ENCODE measurements around the gene EMC9. TPM values are rescaled to one million over a fixed set of nuclear protein-coding genes. Genes with fewer than 3 reads are reported as not detected.

Gene EMC9
- total RNA-seq, 1 donor from 2014 or later = 3.4 TPM

DNA sequence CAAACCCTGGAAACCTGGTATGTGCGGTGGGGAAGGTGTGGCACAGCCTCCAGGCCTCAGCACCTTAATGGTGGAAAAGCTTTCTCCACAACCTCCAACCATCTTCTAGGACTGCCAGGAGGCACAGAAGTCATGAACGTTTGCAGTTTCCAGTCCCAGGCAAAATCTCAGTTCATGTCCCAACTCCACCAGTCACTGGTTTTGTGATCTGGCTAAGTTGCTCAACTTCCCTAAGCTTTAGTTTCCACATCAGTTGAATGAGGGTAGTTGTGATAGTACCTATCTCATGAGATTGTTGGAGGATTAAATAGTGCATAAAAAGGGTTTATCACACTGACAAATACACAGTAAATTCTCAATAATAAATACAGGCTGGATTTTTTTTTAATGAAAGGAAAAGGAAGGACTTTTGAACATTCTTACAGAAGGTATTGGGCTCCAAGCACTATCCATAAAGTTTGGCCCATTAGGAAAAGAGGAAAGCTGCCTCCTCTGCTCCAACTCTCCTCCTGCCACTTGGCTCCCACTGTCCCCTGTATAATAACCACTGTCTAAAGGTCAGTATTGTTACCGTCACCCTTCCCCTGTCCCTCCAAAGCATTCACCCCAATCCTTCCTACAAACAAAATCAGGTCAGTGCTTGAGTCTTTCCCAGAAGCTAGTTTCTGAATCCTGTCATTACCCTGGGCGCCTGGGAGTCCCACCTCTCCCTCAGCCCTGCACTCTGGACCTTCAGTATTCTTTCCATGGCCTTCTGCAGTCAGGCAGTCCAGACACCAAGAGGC lies 41.0 kb downstream of the EMC9 start:
- intact Hi-C loops (cut with DNase I) = no loop called here

DNA sequence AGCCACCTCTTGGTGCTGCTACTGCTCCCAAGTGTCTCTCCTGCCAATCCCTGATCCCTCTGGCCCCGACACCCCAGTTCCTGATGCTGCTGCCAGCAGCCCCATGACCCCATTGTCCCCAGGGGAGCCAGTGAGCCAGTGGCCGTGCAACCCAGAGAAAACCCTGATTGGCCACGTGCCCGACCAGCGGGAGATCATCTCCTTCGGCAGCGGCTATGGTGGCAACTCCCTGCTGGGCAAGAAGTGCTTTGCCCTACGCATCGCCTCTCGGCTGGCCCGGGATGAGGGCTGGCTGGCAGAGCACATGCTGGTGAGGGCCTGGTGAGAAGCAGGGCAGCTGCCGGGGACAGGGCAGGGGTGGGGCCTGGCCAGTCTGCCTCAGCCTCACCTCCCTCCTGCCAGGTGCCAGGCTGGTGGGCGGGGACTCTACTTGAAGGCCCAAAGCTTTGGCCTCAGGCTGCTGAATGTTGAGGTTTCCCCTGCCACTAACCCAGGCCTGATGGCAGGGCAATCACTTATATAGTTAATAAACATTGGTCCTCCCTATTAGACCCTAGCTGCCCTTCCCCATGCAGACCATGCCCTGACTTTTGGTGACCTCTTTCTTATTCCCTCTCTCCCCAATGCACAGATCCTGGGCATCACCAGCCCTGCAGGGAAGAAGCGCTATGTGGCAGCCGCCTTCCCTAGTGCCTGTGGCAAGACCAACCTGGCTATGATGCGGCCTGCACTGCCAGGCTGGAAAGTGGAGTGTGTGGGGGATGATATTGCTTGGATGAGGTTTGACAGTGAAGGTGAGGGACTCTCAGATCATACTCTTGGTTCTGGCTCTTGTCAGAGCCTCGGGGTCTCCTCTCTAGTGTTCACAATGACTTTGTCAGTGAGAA lies 42.2 kb downstream of the EMC9 start:
- Histone ChIP-seq H3K27ac (no peak overlapping the region), H3K4me3 (no peak overlapping the region), H3K9me3 (no peaks in the 10 kb centered on the region), H3K4me1 (peaks cover 0 to 2% of the 10 kb centered on the region in 2 donors), H3K27me3 (no peaks in the 10 kb centered on the region), H3K36me3 (peaks cover 10 to 18% of the 10 kb centered on the region in 2 donors)
- intact Hi-C loops (cut with DNase I) = no loop called here
- DNase-seq (ENCODE audit: low spot score in 2 of 2) = no peak
- TF ChIP-seq, protein P1, sequence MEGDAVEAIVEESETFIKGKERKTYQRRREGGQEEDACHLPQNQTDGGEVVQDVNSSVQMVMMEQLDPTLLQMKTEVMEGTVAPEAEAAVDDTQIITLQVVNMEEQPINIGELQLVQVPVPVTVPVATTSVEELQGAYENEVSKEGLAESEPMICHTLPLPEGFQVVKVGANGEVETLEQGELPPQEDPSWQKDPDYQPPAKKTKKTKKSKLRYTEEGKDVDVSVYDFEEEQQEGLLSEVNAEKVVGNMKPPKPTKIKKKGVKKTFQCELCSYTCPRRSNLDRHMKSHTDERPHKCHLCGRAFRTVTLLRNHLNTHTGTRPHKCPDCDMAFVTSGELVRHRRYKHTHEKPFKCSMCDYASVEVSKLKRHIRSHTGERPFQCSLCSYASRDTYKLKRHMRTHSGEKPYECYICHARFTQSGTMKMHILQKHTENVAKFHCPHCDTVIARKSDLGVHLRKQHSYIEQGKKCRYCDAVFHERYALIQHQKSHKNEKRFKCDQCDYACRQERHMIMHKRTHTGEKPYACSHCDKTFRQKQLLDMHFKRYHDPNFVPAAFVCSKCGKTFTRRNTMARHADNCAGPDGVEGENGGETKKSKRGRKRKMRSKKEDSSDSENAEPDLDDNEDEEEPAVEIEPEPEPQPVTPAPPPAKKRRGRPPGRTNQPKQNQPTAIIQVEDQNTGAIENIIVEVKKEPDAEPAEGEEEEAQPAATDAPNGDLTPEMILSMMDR (IDR thresholded peaks at IDR 0.05) = no peak

More for the DNA sequence above, 41.0 kb downstream of the EMC9 start:
- no peaks in the 10 kb centered on the region for H3K4me1 ChIP-seq
- H3K9me3 ChIP-seq = no peaks in the 10 kb centered on the region
- no peak overlapping the region for H3K4me3 ChIP-seq
- H3K36me3 ChIP-seq = peaks cover 10 to 18% of the 10 kb centered on the region in 2 donors
- H3K27ac ChIP-seq = no peak overlapping the region
- H3K27me3 ChIP-seq = no peaks in the 10 kb centered on the region
- no peak for DNase-seq (ENCODE audit: low spot score in 2 of 2)
- TF ChIP-seq, protein P1 (IDR thresholded peaks at IDR 0.05) = no peak

DNA sequence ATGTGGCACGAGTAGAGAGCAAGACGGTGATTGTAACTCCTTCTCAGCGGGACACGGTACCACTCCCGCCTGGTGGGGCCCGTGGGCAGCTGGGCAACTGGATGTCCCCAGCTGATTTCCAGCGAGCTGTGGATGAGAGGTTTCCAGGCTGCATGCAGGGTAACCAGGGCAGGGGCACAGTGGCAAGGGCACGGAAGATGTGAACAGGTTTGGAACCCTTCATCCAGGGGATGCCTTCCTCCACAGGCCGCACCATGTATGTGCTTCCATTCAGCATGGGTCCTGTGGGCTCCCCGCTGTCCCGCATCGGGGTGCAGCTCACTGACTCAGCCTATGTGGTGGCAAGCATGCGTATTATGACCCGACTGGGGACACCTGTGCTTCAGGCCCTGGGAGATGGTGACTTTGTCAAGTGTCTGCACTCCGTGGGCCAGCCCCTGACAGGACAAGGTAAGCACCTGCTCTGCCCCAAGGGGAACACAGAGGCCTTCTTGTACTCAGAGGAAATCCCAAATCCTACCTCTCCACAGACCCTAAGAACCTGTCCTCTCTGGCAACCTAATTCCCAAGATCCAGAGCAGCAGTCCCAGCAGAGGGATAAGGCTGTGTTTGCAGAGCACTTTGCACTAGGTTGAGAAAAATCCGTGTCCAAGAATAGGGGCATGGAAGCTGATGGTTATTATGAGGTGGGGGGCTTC lies 43.0 kb downstream of the EMC9 start:
- no peaks in the 10 kb centered on the region for H3K27me3 ChIP-seq
- H3K27ac ChIP-seq = no peak overlapping the region
- DNase-seq (ENCODE audit: low spot score in 2 of 2) = no peak
- TF ChIP-seq, protein P1 (IDR thresholded peaks at IDR 0.05) = no peak
- H3K9me3 ChIP-seq = no peaks in the 10 kb centered on the region
- H3K36me3 ChIP-seq = peaks cover 6 to 13% of the 10 kb centered on the region in 2 donors
- H3K4me3 ChIP-seq = no peak overlapping the region
- H3K4me1 ChIP-seq = peaks cover 0 to 7% of the 10 kb centered on the region in 2 donors
- intact Hi-C loops (cut with DNase I) = no loop called here

DNA sequence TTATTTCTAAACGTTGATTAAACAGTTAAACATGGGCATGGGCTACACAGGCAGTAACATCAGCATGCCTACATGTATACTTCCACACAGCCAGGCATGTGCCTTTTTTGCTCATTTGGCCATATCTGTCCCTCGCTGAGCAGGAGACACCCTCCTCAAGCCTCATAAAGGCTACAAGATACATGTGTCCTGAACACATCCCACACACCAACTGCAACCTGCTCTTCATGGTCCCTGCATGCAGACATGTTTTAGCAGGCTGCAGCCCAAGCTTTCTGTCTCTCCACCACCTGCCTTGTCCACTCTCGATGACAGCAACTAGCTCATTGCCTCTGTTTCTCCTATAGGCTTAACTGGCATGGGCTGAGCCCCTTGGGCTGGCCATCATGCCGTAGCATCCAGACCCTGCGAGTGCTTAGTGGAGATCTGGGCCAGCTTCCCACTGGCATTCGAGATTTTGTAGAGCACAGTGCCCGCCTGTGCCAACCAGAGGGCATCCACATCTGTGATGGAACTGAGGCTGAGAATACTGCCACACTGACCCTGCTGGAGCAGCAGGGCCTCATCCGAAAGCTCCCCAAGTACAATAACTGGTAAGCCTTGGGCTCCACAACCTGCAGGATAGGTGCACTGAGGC lies 44.7 kb downstream of the EMC9 start:
- Histone ChIP-seq H3K27me3 (no peaks in the 10 kb centered on the region), H3K27ac (no peak overlapping the region), H3K4me3 (no peak overlapping the region), H3K36me3 (peaks cover 5 to 6% of the 10 kb centered on the region in 2 donors), H3K9me3 (no peaks in the 10 kb centered on the region), H3K4me1 (peaks cover 0 to 11% of the 10 kb centered on the region in 2 donors)
- TF ChIP-seq, protein P1 (IDR thresholded peaks at IDR 0.05) = no peak
- intact Hi-C loops (cut with DNase I) = no loop called here
- no peak for DNase-seq (ENCODE audit: low spot score in 2 of 2)

All from ascending aorta (tissue), 2 donors.